ENCODE results near the gene TERB2. TPM values are rescaled to one million over a fixed set of nuclear protein-coding genes. Genes with fewer than 3 reads are reported as not detected.
"Not testable (repeated sequence)": the region's sequence is repeated elsewhere in the genome, so short reads cannot be mapped to it uniquely, and the experiment has no call there.

The TERB2 gene
- total RNA-seq, result not detected
- polyA plus RNA-seq, result not detected
- long read RNA-seq, donor 1, result 0 reads
- long read RNA-seq, donor 2, result 0 reads
- long read RNA-seq, donor 3, result 0 reads

DNA sequence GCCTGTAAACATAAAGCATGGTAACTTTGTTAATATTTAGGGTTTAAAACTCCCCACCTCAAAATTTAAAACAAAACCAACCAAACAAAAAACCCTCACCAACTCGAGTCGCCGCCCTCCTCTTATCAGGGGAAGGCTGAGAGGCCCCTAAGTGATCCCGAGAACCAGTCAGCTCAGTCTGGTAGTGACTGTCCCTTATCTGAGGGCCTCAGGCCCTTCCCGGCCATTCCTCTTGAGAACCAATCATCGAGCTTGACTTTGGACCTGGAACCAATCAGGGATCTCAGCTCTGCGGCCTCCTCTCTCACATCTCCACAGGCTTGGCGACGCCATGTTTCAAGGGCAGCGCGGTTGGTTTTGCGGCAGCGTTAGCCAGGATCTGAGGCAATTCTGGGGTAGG lies at the start of gene TERB2:
TSS of gene TERB2 (plus strand) at position 300 of the 400 bp plus-strand sequence. CDS start at position 332, 32 bp downstream.
- Histone ChIP-seq H3K27me3 (peaks cover 0 to 5% (median 0%) of the 10 kb centered on the region in 9 donors), H3K36me3 (no peaks in the 10 kb centered on the region), H3K4me1 (no peaks in the 10 kb centered on the region), H3K9me3 (no peaks in the 10 kb centered on the region), H3K27ac (no peak within 1 kb of the TSS), H3K4me3 (no peak within 1 kb of the TSS)
- 88 to 92% (median 89%) methylated on average over 13 of the region's 13 CpGs for WGBS, 4 donors
- intact Hi-C loops (cut with DNase I), result no loop called here
- no peak for TF ChIP-seq POLR2A (IDR thresholded peaks at IDR 0.05)
- TF ChIP-seq, protein P1, sequence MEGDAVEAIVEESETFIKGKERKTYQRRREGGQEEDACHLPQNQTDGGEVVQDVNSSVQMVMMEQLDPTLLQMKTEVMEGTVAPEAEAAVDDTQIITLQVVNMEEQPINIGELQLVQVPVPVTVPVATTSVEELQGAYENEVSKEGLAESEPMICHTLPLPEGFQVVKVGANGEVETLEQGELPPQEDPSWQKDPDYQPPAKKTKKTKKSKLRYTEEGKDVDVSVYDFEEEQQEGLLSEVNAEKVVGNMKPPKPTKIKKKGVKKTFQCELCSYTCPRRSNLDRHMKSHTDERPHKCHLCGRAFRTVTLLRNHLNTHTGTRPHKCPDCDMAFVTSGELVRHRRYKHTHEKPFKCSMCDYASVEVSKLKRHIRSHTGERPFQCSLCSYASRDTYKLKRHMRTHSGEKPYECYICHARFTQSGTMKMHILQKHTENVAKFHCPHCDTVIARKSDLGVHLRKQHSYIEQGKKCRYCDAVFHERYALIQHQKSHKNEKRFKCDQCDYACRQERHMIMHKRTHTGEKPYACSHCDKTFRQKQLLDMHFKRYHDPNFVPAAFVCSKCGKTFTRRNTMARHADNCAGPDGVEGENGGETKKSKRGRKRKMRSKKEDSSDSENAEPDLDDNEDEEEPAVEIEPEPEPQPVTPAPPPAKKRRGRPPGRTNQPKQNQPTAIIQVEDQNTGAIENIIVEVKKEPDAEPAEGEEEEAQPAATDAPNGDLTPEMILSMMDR (IDR thresholded peaks at IDR 0.05), result no peak
- ATAC-seq (no peak), DNase-seq (no peak)

DNA sequence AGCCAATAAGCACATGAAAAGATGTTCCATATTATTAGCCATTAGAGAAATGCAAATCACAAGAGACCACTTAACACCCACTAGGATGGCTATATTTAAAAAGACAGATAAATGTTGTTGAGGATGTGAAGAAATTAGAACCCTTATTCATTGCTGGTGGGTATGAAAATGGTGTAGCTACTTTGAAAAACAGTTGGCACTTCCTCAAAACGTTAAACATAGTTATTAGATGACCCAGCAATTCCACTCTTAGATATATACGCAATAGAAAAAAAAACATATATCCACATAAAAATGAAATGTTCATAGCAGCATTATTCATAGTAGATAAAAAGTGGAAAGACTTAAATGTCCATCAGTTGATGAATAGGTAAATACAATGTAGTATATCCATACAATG lies 47.1 kb upstream of the TERB2 start:
- Histone ChIP-seq H3K4me1 (no peaks in the 10 kb centered on the region), H3K27me3 (peaks cover 0 to 6% (median 0%) of the 10 kb centered on the region in 9 donors), H3K36me3 (no peaks in the 10 kb centered on the region), H3K9me3 (peaks cover 0 to 6% (median 0%) of the 10 kb centered on the region in 12 donors), H3K27ac (no peak overlapping the region), H3K4me3 (no peak overlapping the region)
- intact Hi-C loops (cut with DNase I), result no loop called here
- TF ChIP-seq, protein P1 (IDR thresholded peaks at IDR 0.05), result no peak
- TF ChIP-seq POLR2A (IDR thresholded peaks at IDR 0.05), result no peak
- DNase-seq, result no peak
- no peak for ATAC-seq
- WGBS, 4 donors, result 43 to 51% (median 46%) methylated on average over 2 of the region's 2 CpGs

DNA sequence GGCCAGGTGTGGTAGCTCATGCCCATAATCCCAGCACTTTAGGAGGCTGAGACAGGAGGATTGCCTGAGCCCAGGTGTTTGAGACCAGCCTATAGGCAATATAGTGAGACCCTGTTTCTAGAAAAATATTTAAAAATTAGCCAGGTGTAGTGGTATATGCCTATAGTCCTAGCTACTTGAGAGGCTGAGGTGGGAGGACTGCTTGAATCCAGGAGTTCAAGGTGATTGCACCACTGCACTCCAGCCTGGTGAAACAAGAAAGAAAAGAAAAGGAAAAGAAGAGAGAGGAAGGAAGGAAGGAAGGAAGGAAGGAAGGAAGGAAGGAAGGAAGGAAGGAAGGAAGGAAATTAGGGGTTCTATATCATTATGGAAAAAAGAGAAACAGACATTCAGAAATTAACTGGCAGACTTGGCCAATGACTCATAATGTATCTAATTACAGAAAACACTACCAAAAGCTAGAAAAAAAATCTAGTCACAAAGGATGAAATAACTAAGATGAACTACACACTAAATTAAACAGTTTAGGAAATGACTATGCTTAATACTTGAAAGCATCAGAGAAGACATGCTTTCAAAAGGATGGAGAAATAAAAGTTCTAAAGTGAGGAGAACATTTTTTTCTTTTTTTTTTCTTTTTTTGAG lies 45.4 kb upstream of the TERB2 start:
- no peak for ATAC-seq
- Histone ChIP-seq H3K27me3 (peaks cover 0 to 7% (median 0%) of the 10 kb centered on the region in 9 donors), H3K9me3 (peaks cover 0 to 6% (median 0%) of the 10 kb centered on the region in 12 donors), H3K4me1 (no peaks in the 10 kb centered on the region), H3K27ac (no peak overlapping the region), H3K4me3 (no peak overlapping the region), H3K36me3 (no peaks in the 10 kb centered on the region)
- no peak for DNase-seq
- TF ChIP-seq, protein P1 (IDR thresholded peaks at IDR 0.05), result no peak
- TF ChIP-seq POLR2A (IDR thresholded peaks at IDR 0.05), result no peak
- intact Hi-C loops (cut with DNase I), result no loop called here

DNA sequence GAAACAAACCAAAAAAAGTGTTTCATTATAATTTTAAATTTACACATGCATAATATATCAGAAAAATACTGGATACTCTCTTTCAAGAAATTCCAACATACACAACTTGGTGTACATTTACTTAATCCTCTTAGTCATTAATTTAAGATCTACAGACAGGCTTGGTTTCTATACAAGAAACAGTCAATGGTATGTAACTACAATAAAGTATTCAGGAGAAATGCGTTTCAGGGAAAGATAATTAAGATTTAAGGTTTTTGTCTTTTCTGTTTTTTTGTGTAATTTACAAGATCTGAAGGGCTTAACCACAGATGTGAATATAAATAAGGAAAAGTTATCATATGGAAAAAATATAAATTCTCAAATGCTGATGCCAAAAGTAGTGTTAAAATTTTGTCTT lies 44.3 kb upstream of the TERB2 start:
- H3K4me1 ChIP-seq; H3K4me3 ChIP-seq; H3K9me3 ChIP-seq; intact Hi-C loops (cut with DNase I); ATAC-seq; H3K27me3 ChIP-seq; DNase-seq; H3K36me3 ChIP-seq; H3K27ac ChIP-seq: not testable (repeated sequence)
- 80 to 91% (median 84%) methylated on average over 1 of the region's 1 CpG for WGBS, 4 donors

- H3K27me3 ChIP-seq; H3K4me1 ChIP-seq; H3K36me3 ChIP-seq; DNase-seq; H3K4me3 ChIP-seq; ATAC-seq; H3K9me3 ChIP-seq; H3K27ac ChIP-seq; intact Hi-C loops (cut with DNase I): not testable (repeated sequence)
- 20 to 34% (median 31%) methylated on average over 3 of the region's 3 CpGs for WGBS, 4 donors
These were observed 43.5 kb upstream of the TERB2 start for GRCh38 chr15:44912974-44913448.

Data from heart left ventricle (tissue), 16 donors.